Liver (tissue), 9 donors: ENCODE measurements around the gene OBP2A. TPM values are rescaled to one million over a fixed set of nuclear protein-coding genes. Genes with fewer than 3 reads are reported as not detected.

Experiments
- DNase-seq: peaks from one replicate; pipeline ENCODE4 v3.0.0-alpha.2; 2017; ENCODE audit warnings: low spot score
- H3K27ac ChIP-seq, 2 donors: one replicate each; pipeline ENCODE4 v1.7.0; 2013; ENCODE audit warnings: inconsistent platforms in 2 of 2, low read length in 2 of 2, control low read depth in 1 of 2, low read depth in 1 of 2, mild to moderate bottlenecking in 1 of 2
- H3K27me3 ChIP-seq, 4 donors: one replicate each; pipeline versions ENCODE4 v1.6.1 to v1.7.0; 2013; ENCODE audit warnings: low read length in 3 of 4, inconsistent platforms in 1 of 4, mild to moderate bottlenecking in 1 of 4, moderate library complexity in 1 of 4; ENCODE audit not compliant: control insufficient read depth in 4 of 4, insufficient read depth in 4 of 4
- H3K36me3 ChIP-seq, 4 donors: one replicate each; pipeline versions ENCODE4 v1.6.1 to v1.7.0; 2013; ENCODE audit warnings: low read length in 3 of 4, mild to moderate bottlenecking in 3 of 4, low read depth in 1 of 4, moderate library complexity in 1 of 4; ENCODE audit not compliant: control insufficient read depth in 4 of 4, insufficient read depth in 3 of 4
- H3K4me1 ChIP-seq, 4 donors: one replicate each; pipeline versions ENCODE4 v1.6.1 to v1.7.0; 2013; ENCODE audit warnings: low read length in 3 of 4, mild to moderate bottlenecking in 3 of 4, moderate library complexity in 1 of 4; ENCODE audit not compliant: control insufficient read depth in 4 of 4, insufficient read depth in 4 of 4
- H3K4me3 ChIP-seq, 3 donors: one replicate each; pipeline versions ENCODE4 v1.6.1 to v1.7.0; 2013; ENCODE audit warnings: low read length in 3 of 3, control low read depth in 1 of 3, low read depth in 1 of 3, mild to moderate bottlenecking in 1 of 3
- H3K9ac ChIP-seq, 2 donors: one replicate each; pipeline ENCODE4 v1.7.0; 2013; ENCODE audit warnings: low read length in 2 of 2, mild to moderate bottlenecking in 2 of 2, moderate library complexity in 2 of 2, control low read depth in 1 of 2, low read depth in 1 of 2
- H3K9me3 ChIP-seq, 4 donors: one replicate each; pipeline versions ENCODE4 v1.6.1 to v1.7.0; 2013; ENCODE audit warnings: low read length in 3 of 4; ENCODE audit not compliant: control insufficient read depth in 4 of 4
- EGR1 ChIP-seq, 2 donors: IDR thresholded peaks; 2 replicates each; pipeline ENCODE4 v1.6.1; 2016 to 2018; ENCODE audit warnings: antibody characterized with exemption in 2 of 2, low read depth in 2 of 2
- FOXA1 ChIP-seq: IDR thresholded peaks from 2 replicates; pipeline ENCODE4 v1.6.1; 2016; ENCODE audit warnings: antibody characterized with exemption
- FOXA2 ChIP-seq: IDR thresholded peaks from 2 replicates; pipeline ENCODE4 v1.6.1; 2016; ENCODE audit warnings: antibody characterized with exemption
- GABPA ChIP-seq, 2 donors: IDR thresholded peaks in 1 of 2; conservative IDR thresholded peaks in 1 of 2; 2 replicates each; pipeline ENCODE4 v1.6.1; 2016; ENCODE audit warnings: antibody characterized with exemption in 2 of 2, mild to moderate bottlenecking in 1 of 2, moderate library complexity in 1 of 2
- HNF4A ChIP-seq, 2 donors: conservative IDR thresholded peaks; 2 replicates each; pipeline ENCODE4 v1.6.1; 2016; ENCODE audit warnings: antibody characterized with exemption in 2 of 2, mild to moderate bottlenecking in 2 of 2
- HNF4G ChIP-seq: IDR thresholded peaks from 2 replicates; pipeline ENCODE4 v1.6.1; 2016; ENCODE audit warnings: antibody characterized with exemption
- JUND ChIP-seq, 2 donors: IDR thresholded peaks; 2 replicates each; pipeline ENCODE4 v1.6.1; 2016; ENCODE audit warnings: antibody characterized with exemption in 2 of 2
- NR2F2 ChIP-seq: IDR thresholded peaks from 2 replicates; pipeline ENCODE4 v1.6.1; 2016; ENCODE audit warnings: antibody characterized with exemption
- RAD21 ChIP-seq, 2 donors: IDR thresholded peaks; 2 replicates each; pipeline ENCODE4 v1.6.1; 2016; ENCODE audit warnings: antibody characterized with exemption in 2 of 2, mild to moderate bottlenecking in 2 of 2
- RXRA ChIP-seq, 2 donors: IDR thresholded peaks; 2 replicates each; pipeline ENCODE4 v1.6.1; 2017 to 2018; ENCODE audit warnings: antibody characterized with exemption in 2 of 2, mild to moderate bottlenecking in 1 of 2
- SP1 ChIP-seq: IDR thresholded peaks from 2 replicates; pipeline ENCODE4 v1.6.1; 2018; ENCODE audit warnings: antibody characterized with exemption, mild to moderate bottlenecking
- TAF1 ChIP-seq: conservative IDR thresholded peaks from 2 replicates; pipeline ENCODE4 v1.6.1; 2016; ENCODE audit warnings: antibody characterized with exemption, mild to moderate bottlenecking
- YY1 ChIP-seq: IDR thresholded peaks from 2 replicates; pipeline ENCODE4 v1.6.1; 2016; ENCODE audit warnings: antibody characterized with exemption, mild to moderate bottlenecking
- WGBS: extraction: QIAGEN DNeasy Blood & Tissue Kit; methylation state at CpG from one replicate; pipeline ENCODE4 v1.1.7; 2013; 5-methylcytosine and 5-hydroxymethylcytosine counted together
- polyA plus RNA-seq, 2 donors: library from polyadenylated mRNA; stranded (reverse) in 1 of 2; unstranded in 1 of 2; fragments of 200-250 nt in 1 of 2; fragments of >200 nt in 1 of 2; fragmentation: Nextera tagmentation in 1 of 2; extraction: Ambion mirVana in 1 of 2; gene quantifications; one replicate each; pipeline versions ENCODE4 v1.2.1 to v1.2.3, GENCODE V29; 2013 to 2015
- total RNA-seq, 2 donors: library from RNA; depleted of rRNA; stranded (reverse); fragments of >200 nt; gene quantifications; one replicate each; pipeline ENCODE4 v1.2.3, GENCODE V29; 2014
- TF ChIP-seq, protein P1 (sequence below): IDR thresholded peaks from 2 replicates; pipeline ENCODE4 v1.6.1; 2016; ENCODE audit warnings: antibody characterized with exemption
- TF ChIP-seq, protein P2 (sequence below): IDR thresholded peaks from 2 replicates; pipeline ENCODE4 v1.6.1; 2016; ENCODE audit warnings: antibody characterized with exemption
- TF ChIP-seq, protein P3 (sequence below): IDR thresholded peaks from 2 replicates; pipeline ENCODE4 v1.6.1; 2016; ENCODE audit warnings: antibody characterized with exemption
- TF ChIP-seq, protein P4 (sequence below): IDR thresholded peaks from 2 replicates; pipeline ENCODE4 v1.6.1; 2016; ENCODE audit warnings: antibody characterized with exemption, mild to moderate bottlenecking
- TF ChIP-seq, protein P5 (sequence below): fragments of 150-350 bp; IDR thresholded peaks from 2 replicates; pipeline ENCODE4 v1.5.1; 2017; ENCODE audit warnings: improper control_type of control experiment, low read depth, low read length; ENCODE audit not compliant: missing input control
- donor health status: healthy.
- donor health status: healthy.
- donor health status: healthy.
- donor health status: healthy.
- donor health status: healthy.

OBP2A gene
- total and polyA plus RNA-seq, 4 donors = not detected

DNA sequence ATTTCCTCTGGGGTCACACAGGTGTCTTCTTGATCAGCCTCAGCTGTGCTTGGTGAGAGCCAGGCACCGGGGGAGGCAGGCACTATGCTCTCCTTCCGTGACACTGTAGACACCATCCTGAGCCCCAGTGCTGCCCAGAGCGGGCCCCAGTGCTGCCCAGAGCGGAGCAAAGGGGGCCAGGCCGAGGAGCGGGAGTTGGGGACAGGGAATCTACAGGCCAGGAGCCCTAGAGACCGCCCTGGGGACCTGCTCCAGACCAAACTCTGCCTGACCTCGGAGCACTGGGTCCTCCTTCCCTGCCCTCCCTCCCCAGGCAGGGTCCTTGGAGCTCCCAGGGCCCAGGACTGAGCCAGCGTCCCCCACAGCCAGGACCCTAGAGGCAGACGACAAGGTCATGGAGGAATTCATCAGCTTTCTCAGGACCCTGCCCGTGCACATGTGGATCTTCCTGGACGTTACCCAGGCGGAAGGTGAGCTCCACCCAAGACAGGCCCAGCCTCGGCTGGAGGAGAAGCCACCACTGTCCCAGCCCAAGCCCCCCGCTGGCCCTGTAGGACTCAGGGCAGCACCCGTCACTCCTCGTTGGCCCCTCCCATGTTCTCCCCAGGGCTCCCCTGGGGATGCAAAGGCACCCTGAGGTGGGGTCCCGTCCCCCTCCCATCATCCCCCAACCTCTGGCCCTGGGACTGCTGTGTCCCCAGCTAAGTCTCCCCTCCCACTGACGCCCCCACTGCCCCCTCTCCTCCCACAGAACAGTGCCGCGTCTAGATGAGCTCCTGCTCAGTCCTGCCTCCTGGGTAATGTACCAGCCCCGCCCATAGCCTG is 45.8 kb downstream of the OBP2A start:
- Histone ChIP-seq H3K4me1 (no peaks in the 10 kb centered on the region), H3K4me3 (no peak overlapping the region), H3K9ac (no peak overlapping the region), H3K27me3 (peaks cover 0 to 3% (median 0%) of the 10 kb centered on the region in 4 donors), H3K9me3 (no peaks in the 10 kb centered on the region), H3K36me3 (no peaks in the 10 kb centered on the region), H3K27ac (no peak overlapping the region)
- no peak for DNase-seq
- TF ChIP-seq TAF1 = no peak
- no peak for TF ChIP-seq GABPA (IDR thresholded peaks at IDR 0.05 in 1 of 2, conservative IDR thresholded peaks at IDR 0.05 in 1 of 2)
- no peak for TF ChIP-seq JUND (IDR thresholded peaks at IDR 0.05)
- TF ChIP-seq, protein P1, sequence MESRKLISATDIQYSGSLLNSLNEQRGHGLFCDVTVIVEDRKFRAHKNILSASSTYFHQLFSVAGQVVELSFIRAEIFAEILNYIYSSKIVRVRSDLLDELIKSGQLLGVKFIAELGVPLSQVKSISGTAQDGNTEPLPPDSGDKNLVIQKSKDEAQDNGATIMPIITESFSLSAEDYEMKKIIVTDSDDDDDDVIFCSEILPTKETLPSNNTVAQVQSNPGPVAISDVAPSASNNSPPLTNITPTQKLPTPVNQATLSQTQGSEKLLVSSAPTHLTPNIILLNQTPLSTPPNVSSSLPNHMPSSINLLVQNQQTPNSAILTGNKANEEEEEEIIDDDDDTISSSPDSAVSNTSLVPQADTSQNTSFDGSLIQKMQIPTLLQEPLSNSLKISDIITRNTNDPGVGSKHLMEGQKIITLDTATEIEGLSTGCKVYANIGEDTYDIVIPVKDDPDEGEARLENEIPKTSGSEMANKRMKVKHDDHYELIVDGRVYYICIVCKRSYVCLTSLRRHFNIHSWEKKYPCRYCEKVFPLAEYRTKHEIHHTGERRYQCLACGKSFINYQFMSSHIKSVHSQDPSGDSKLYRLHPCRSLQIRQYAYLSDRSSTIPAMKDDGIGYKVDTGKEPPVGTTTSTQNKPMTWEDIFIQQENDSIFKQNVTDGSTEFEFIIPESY = no peak
- TF ChIP-seq FOXA1 = no peak
- TF ChIP-seq YY1 = no peak
- TF ChIP-seq NR2F2 = no peak
- TF ChIP-seq, protein P2, sequence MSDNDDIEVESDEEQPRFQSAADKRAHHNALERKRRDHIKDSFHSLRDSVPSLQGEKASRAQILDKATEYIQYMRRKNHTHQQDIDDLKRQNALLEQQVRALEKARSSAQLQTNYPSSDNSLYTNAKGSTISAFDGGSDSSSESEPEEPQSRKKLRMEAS = no peak
- TF ChIP-seq HNF4G = no peak
- TF ChIP-seq SP1 = no peak
- TF ChIP-seq FOXA2 = no peak
- TF ChIP-seq, protein P3, sequence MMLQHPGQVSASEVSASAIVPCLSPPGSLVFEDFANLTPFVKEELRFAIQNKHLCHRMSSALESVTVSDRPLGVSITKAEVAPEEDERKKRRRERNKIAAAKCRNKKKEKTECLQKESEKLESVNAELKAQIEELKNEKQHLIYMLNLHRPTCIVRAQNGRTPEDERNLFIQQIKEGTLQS = no peak
- no peak for TF ChIP-seq HNF4A (conservative IDR thresholded peaks at IDR 0.05)
- TF ChIP-seq, protein P4, sequence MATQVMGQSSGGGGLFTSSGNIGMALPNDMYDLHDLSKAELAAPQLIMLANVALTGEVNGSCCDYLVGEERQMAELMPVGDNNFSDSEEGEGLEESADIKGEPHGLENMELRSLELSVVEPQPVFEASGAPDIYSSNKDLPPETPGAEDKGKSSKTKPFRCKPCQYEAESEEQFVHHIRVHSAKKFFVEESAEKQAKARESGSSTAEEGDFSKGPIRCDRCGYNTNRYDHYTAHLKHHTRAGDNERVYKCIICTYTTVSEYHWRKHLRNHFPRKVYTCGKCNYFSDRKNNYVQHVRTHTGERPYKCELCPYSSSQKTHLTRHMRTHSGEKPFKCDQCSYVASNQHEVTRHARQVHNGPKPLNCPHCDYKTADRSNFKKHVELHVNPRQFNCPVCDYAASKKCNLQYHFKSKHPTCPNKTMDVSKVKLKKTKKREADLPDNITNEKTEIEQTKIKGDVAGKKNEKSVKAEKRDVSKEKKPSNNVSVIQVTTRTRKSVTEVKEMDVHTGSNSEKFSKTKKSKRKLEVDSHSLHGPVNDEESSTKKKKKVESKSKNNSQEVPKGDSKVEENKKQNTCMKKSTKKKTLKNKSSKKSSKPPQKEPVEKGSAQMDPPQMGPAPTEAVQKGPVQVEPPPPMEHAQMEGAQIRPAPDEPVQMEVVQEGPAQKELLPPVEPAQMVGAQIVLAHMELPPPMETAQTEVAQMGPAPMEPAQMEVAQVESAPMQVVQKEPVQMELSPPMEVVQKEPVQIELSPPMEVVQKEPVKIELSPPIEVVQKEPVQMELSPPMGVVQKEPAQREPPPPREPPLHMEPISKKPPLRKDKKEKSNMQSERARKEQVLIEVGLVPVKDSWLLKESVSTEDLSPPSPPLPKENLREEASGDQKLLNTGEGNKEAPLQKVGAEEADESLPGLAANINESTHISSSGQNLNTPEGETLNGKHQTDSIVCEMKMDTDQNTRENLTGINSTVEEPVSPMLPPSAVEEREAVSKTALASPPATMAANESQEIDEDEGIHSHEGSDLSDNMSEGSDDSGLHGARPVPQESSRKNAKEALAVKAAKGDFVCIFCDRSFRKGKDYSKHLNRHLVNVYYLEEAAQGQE = no peak
- TF ChIP-seq EGR1 (IDR thresholded peaks at IDR 0.05; ENCODE audit: low read depth in 2 of 2) = no peak
- TF ChIP-seq, protein P5, sequence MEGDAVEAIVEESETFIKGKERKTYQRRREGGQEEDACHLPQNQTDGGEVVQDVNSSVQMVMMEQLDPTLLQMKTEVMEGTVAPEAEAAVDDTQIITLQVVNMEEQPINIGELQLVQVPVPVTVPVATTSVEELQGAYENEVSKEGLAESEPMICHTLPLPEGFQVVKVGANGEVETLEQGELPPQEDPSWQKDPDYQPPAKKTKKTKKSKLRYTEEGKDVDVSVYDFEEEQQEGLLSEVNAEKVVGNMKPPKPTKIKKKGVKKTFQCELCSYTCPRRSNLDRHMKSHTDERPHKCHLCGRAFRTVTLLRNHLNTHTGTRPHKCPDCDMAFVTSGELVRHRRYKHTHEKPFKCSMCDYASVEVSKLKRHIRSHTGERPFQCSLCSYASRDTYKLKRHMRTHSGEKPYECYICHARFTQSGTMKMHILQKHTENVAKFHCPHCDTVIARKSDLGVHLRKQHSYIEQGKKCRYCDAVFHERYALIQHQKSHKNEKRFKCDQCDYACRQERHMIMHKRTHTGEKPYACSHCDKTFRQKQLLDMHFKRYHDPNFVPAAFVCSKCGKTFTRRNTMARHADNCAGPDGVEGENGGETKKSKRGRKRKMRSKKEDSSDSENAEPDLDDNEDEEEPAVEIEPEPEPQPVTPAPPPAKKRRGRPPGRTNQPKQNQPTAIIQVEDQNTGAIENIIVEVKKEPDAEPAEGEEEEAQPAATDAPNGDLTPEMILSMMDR = no peak
- no peak for TF ChIP-seq RXRA (IDR thresholded peaks at IDR 0.05)
- no peak for TF ChIP-seq RAD21 (IDR thresholded peaks at IDR 0.05)
- WGBS = 73% methylated on average over 22 of the region's 22 CpGs
